ENCODE data around the gene RPUSD3. TPM values are rescaled to one million over a fixed set of nuclear protein-coding genes. Genes with fewer than 3 reads are reported as not detected.
A peak's percentile ranks its signal among the peaks of the same experiment; 100 is the strongest.

RPUSD3 gene
- total RNA-seq, 1 donor from 2014 or later = 85.7 TPM

GRCh38 chr3:9794400-9794799 is 49.4 kb downstream of the RPUSD3 start:
- H3K4me1 Mint-ChIP-seq = peaks cover 43% of the 10 kb centered on the region
- DNase-seq = no peak
- peaks cover 59% of the 10 kb centered on the region for H3K36me3 Mint-ChIP-seq (ENCODE audit: low read depth)

GRCh38 chr3:9793161-9793781 is 50.5 kb downstream of the RPUSD3 start:
- Mint-ChIP-seq H3K4me1 (peaks cover 47% of the 10 kb centered on the region), H3K36me3 (ENCODE audit: low read depth) (peaks cover 58% of the 10 kb centered on the region), H3K27ac (peak overlapping the region; percentile 100), H3K4me3 (peak overlapping the region; percentile 94), H3K27me3 (no peaks in the 10 kb centered on the region), H3K9me3 (no peaks in the 10 kb centered on the region)
- peak; percentile 81 for DNase-seq
- intact Hi-C loops (cut with micrococcal nuclease) = loop anchor here (1.0 to 2.0 kb wide), 5 partner anchors 15 to 322 kb away; partner anchors contain the start of genes BRK1, CAMK1, CRELD1 and JAGN1

More at GRCh38 chr3:9794400-9794799, 49.4 kb downstream of the RPUSD3 start:
- Mint-ChIP-seq H3K27ac (peak overlapping the region; percentile 100), H3K27me3 (no peaks in the 10 kb centered on the region), H3K9me3 (no peaks in the 10 kb centered on the region), H3K4me3 (peak overlapping the region; percentile 94)
- intact Hi-C loops (cut with micrococcal nuclease) = no loop called here

GRCh38 chr3:9792405-9793160 is 51.2 kb downstream of the RPUSD3 start, which contains the start of the genes ARPC4 and TADA3:
Gene ARPC4, plus strand, starts transcription at chr3:9793082. Its CDS starts 40 bp downstream, at chr3:9793122.
Gene TADA3, minus strand, starts transcription at chr3:9792473. Its CDS starts 1,007 bp downstream, at chr3:9791466.
- DNase-seq = peak; percentile 98
- Mint-ChIP-seq H3K9me3 (no peaks in the 10 kb centered on the region), H3K4me3 (peak within 1 kb of the TSS; percentile 94), H3K4me1 (peaks cover 47% of the 10 kb centered on the region), H3K27me3 (no peaks in the 10 kb centered on the region), H3K27ac (peak within 1 kb of the TSS; percentile 100), H3K36me3 (ENCODE audit: low read depth) (peaks cover 54% of the 10 kb centered on the region)
- intact Hi-C loops (cut with micrococcal nuclease) = loop anchor here (1.0 to 2.0 kb wide), 10 partner anchors 14 to 322 kb away; partner anchors contain the start of genes BRK1, BRPF1, CAMK1 and CRELD1

GRCh38 chr3:9791790-9792404 is 51.9 kb downstream of the RPUSD3 start:
- peak overlapping the region; percentile 94 for H3K4me3 Mint-ChIP-seq
- peak; percentile 63 for DNase-seq
- H3K4me1 Mint-ChIP-seq = peaks cover 50% of the 10 kb centered on the region
- no peaks in the 10 kb centered on the region for H3K9me3 Mint-ChIP-seq
- H3K27me3 Mint-ChIP-seq = no peaks in the 10 kb centered on the region
- intact Hi-C loops (cut with micrococcal nuclease) = loop anchor here (1.0 to 2.0 kb wide), 8 partner anchors 14 to 323 kb away; partner anchors contain the start of genes BRK1, BRPF1, CRELD1 and JAGN1
- H3K36me3 Mint-ChIP-seq (ENCODE audit: low read depth) = peaks cover 53% of the 10 kb centered on the region
- peak overlapping the region; percentile 100 for H3K27ac Mint-ChIP-seq

- H3K36me3 Mint-ChIP-seq (ENCODE audit: low read depth) = peaks cover 59% of the 10 kb centered on the region
Measured at GRCh38 chr3:9791127-9791526, 52.7 kb downstream of the RPUSD3 start.

More at GRCh38 chr3:9791127-9791526, 52.7 kb downstream of the RPUSD3 start:
- Mint-ChIP-seq H3K9me3 (no peaks in the 10 kb centered on the region), H3K4me1 (peaks cover 55% of the 10 kb centered on the region), H3K27ac (no peak overlapping the region), H3K4me3 (peak overlapping the region; percentile 94), H3K27me3 (no peaks in the 10 kb centered on the region)
- DNase-seq = no peak
- intact Hi-C loops (cut with micrococcal nuclease) = no loop called here

Other genes starting within 250 kb of the RPUSD3 start
- gene MTMR14, start 194.5 kb downstream of the RPUSD3 start, total RNA-seq = 42.6 and 43.4 TPM in 2 replicates
- 0.17 TPM in 1 of 2 replicates, not detected in the other for gene CPNE9, start 140.2 kb downstream of the RPUSD3 start, total RNA-seq
- gene BRPF1, start 112.3 kb downstream of the RPUSD3 start, total RNA-seq = 41.7 and 45.3 TPM in 2 replicates
- 37.0 and 41.1 TPM in 2 replicates for gene OGG1, start 94.1 kb downstream of the RPUSD3 start, total RNA-seq
- 81.0 and 83.7 TPM in 2 replicates for gene CAMK1, start 74.1 kb downstream of the RPUSD3 start, total RNA-seq
- gene TADA3, start 51.5 kb downstream of the RPUSD3 start, total RNA-seq = 63.4 and 64.6 TPM in 2 replicates
- 263 and 267 TPM in 2 replicates for gene ARPC4, start 50.9 kb downstream of the RPUSD3 start, total RNA-seq
- gene TTLL3, start 33.7 kb downstream of the RPUSD3 start, total RNA-seq = 33.2 and 37.7 TPM in 2 replicates
- not detected in 2 replicates for gene CIDEC, start 36.2 kb upstream of the RPUSD3 start, total RNA-seq
- 39.5 and 41.0 TPM in 2 replicates for gene JAGN1, start 46.6 kb upstream of the RPUSD3 start, total RNA-seq
- gene IL17RE, start 58.8 kb upstream of the RPUSD3 start, total RNA-seq = 1.1 TPM in 2 replicates
- 0.28 and 0.42 TPM in 2 replicates for gene IL17RC, start 73.1 kb upstream of the RPUSD3 start, total RNA-seq
- gene CRELD1, start 89.8 kb upstream of the RPUSD3 start, total RNA-seq = 22.7 and 23.4 TPM in 2 replicates
- 11.8 and 13.5 TPM in 2 replicates for gene PRRT3, start 108.4 kb upstream of the RPUSD3 start, total RNA-seq
- 41.4 and 42.1 TPM in 2 replicates for gene EMC3, start 142.8 kb upstream of the RPUSD3 start, total RNA-seq
- gene FANCD2, start 182.4 kb upstream of the RPUSD3 start, total RNA-seq = 71.4 and 73.8 TPM in 2 replicates

All from activated CD4-positive, alpha-beta T cell treated with anti-CD3 and anti-CD28 coated beads, Interleukin-2, amount 10 ng/mL, durations not matched to agents 24 days and 14 days (primary cell).